Heart left ventricle (tissue), 16 donors: ENCODE data around the gene LINGO3. TPM values are rescaled to one million over a fixed set of nuclear protein-coding genes. Genes with fewer than 3 reads are reported as not detected.

Source experiments
- ATAC-seq, 4 donors: fragments of 200-7000 bp; cut with Tn5 transposase; one replicate each; pipeline ENCODE4 v1.9.1; 2020 to 2022; ENCODE audit warnings: moderate library complexity in 4 of 4, mild to moderate bottlenecking in 3 of 4, moderate number of reproducible peaks in 1 of 4
- DNase-seq, 5 donors: peaks; one replicate each; pipeline ENCODE4 v3.0.0-alpha.2; 2020
- H3K27ac ChIP-seq, 12 donors: fragments of 200-600 bp; sonication (generic) in 4 of 12; one replicate each; pipeline versions ENCODE4 v1.5.0 to v1.8.0; 2016 to 2022; ENCODE audit warnings: mild to moderate bottlenecking in 2 of 12
- H3K27me3 ChIP-seq, 9 donors: fragments of 200-600 bp; sonication (generic) in 2 of 9; one replicate each; pipeline versions ENCODE4 v1.5.1 to v1.8.0; 2016 to 2022; ENCODE audit warnings: mild to moderate bottlenecking in 3 of 9
- H3K36me3 ChIP-seq, 9 donors: fragments of 200-600 bp; sonication (generic) in 2 of 9; one replicate each; pipeline versions ENCODE4 v1.5.0 to v1.8.0; 2018 to 2022; ENCODE audit warnings: mild to moderate bottlenecking in 2 of 9
- H3K4me1 ChIP-seq, 12 donors: fragments of 200-600 bp; sonication (generic) in 4 of 12; one replicate each; pipeline versions ENCODE4 v1.5.0 to v1.8.0; 2016 to 2022; ENCODE audit warnings: mild to moderate bottlenecking in 3 of 12
- H3K4me3 ChIP-seq, 12 donors: fragments of 200-600 bp; sonication (generic) in 4 of 12; one replicate each; pipeline versions ENCODE4 v1.5.0 to v1.8.0; 2017 to 2022; ENCODE audit warnings: mild to moderate bottlenecking in 9 of 12, moderate library complexity in 4 of 12
- H3K9me3 ChIP-seq, 12 donors: fragments of 200-600 bp; sonication (generic) in 4 of 12; one replicate each; pipeline versions ENCODE4 v1.5.0 to v1.8.0; 2016 to 2022; ENCODE audit warnings: mild to moderate bottlenecking in 1 of 12
- CTCF ChIP-seq, 12 donors: fragments of 200-600 bp; sonication (generic) in 4 of 12; IDR thresholded peaks; one replicate each; pipeline versions ENCODE4 v1.5.0 to v1.8.0; 2018 to 2022; ENCODE audit warnings: antibody characterized with exemption in 12 of 12, mild to moderate bottlenecking in 5 of 12
- POLR2A ChIP-seq, 2 donors: fragments of 450-650 bp; IDR thresholded peaks; one replicate each; pipeline ENCODE4 v1.6.1; 2017; ENCODE audit warnings: antibody characterized with exemption in 2 of 2, mild to moderate bottlenecking in 2 of 2, moderate library complexity in 2 of 2
- WGBS, 4 donors: extraction: QIAGEN DNeasy Blood & Tissue Kit in 2 of 4; methylation state at CpG; one replicate each; pipeline versions ENCODE4 v1.1.5 to v1.1.7; 2013 to 2018; 5-methylcytosine and 5-hydroxymethylcytosine counted together
- intact Hi-C, 10 donors: fragments of 100-400 bp; cut with DNase I; formaldehyde crosslinking; loops; one replicate each; pipeline versions ENCODE4 v1.11.1 to v1.14.2; 2022
- polyA plus RNA-seq, 2 donors: library from polyadenylated mRNA; stranded (reverse); fragments of 200-250 nt; gene quantifications; one replicate each; pipeline ENCODE4 v1.2.3, GENCODE V29; 2013
- total RNA-seq, 9 donors: library from RNA; depleted of rRNA in 2 of 9; stranded (reverse); fragments of >200 nt in 2 of 9; fragmentation: NEBNext Ultra II Directional in 3 of 9; extraction: Animal tissue kit (Norgen Biotek cat#: 25700) in 3 of 9; gene quantifications; one replicate each; pipeline versions ENCODE4 v1.1.0 to v1.2.4, GENCODE V29; 2016 to 2023
- donor health status: ischemic (EF 13 %, LVEDD 7.1; RV severe dilation, severe dysfunction).
- donor health status: healthy with polysubstance abuse.
- donor health status: DM: no; HTN: yes; CAD: no.
- donor health status: DM: no; HTN: no; CAD: no.
- donor health status: ischemic (EF 25% LVEDD 6.9; RV normal size, moderate dysfunction).
- donor health status: ischemic (EF 25% LVEDD 5.7; RV mildly dilated, moderate dysfunction).
- donor health status: healthy.
- donor health status: DM: yes; HTN: yes; CAD: no.
- donor health status: ischemic (EF 35%, LVEDD 5.7; RV mildly dilated, moderate dysfunction).
- donor health status: nonischemic (EF 11% LVEDD 7.7; RV severe dilation, severe dysfunction).
- donor health status: DM: yes; HTN: yes; CAD: no.
- donor health status: PGD.
- donor health status: ischemic (EF 29% LVEDD 5.4; RV normal size, mild dysfunction).
- donor health status: nonischemic (EF 23%, LVEDD 6.1; RV moderate dilation, normal function).

LINGO3 gene
- total and polyA plus RNA-seq, 11 donors: 0.50 TPM; not detected in 10

- Histone ChIP-seq H3K27me3 (peaks cover 35 to 71% (median 48%) of the 10 kb centered on the region in 9 donors), H3K9me3 (no peaks in the 10 kb centered on the region), H3K4me1 (peaks cover 2 to 38% (median 21%) of the 10 kb centered on the region in 12 donors), H3K36me3 (no peaks in the 10 kb centered on the region), H3K4me3 (no peak overlapping the region), H3K27ac (no peak overlapping the region)
- 82 to 93% (median 87%) methylated on average over 14 to 17 of the region's 17 CpGs for WGBS, 4 donors
- TF ChIP-seq POLR2A (IDR thresholded peaks at IDR 0.05) (no peak), CTCF (IDR thresholded peaks at IDR 0.05) (no peak)
- intact Hi-C loops: loop anchor here in 1 of 10 donors (10.0 kb wide), 1 partner anchor 106 kb away; no protein-coding TSS in a partner anchor
- DNase-seq (no peak), ATAC-seq (no peak)
Measured at GRCh38 chr19:2288338-2288817, 19.6 kb downstream of the LINGO3 start.

GRCh38 chr19:2287585-2288337, 20.2 kb downstream of the LINGO3 start:
- Histone ChIP-seq H3K36me3 (no peaks in the 10 kb centered on the region), H3K27ac (no peak overlapping the region)
- intact Hi-C loops: loop anchor here in 1 of 10 donors (10.0 kb wide), 1 partner anchor 107 kb away; no protein-coding TSS in a partner anchor

GRCh38 chr19:2286402-2287140, 21.4 kb downstream of the LINGO3 start:
- no peak for ATAC-seq
- no peak for DNase-seq
- Histone ChIP-seq H3K36me3 (no peaks in the 10 kb centered on the region), H3K9me3 (no peaks in the 10 kb centered on the region), H3K4me1 (peaks cover 2 to 55% (median 30%) of the 10 kb centered on the region in 12 donors), H3K27me3 (peaks cover 23 to 64% (median 34%) of the 10 kb centered on the region in 9 donors), H3K4me3 (no peak overlapping the region), H3K27ac (no peak overlapping the region)
- intact Hi-C loops: loop anchor here in 1 of 10 donors (10.0 kb wide), 1 partner anchor 108 kb away; no protein-coding TSS in a partner anchor
- WGBS, 4 donors: 81 to 90% (median 82%) methylated on average over 18 to 20 of the region's 20 CpGs
- TF ChIP-seq CTCF (IDR thresholded peaks at IDR 0.05) (no peak), POLR2A (IDR thresholded peaks at IDR 0.05) (no peak)

More at GRCh38 chr19:2287585-2288337, 20.2 kb downstream of the LINGO3 start:
- H3K27me3 ChIP-seq: peaks cover 32 to 67% (median 43%) of the 10 kb centered on the region in 9 donors
- ATAC-seq: no peak
- TF ChIP-seq POLR2A (IDR thresholded peaks at IDR 0.05): no peak
- no peak for TF ChIP-seq CTCF (IDR thresholded peaks at IDR 0.05)
- DNase-seq: no peak
- 75 to 83% (median 76%) methylated on average over 7 to 13 of the region's 13 CpGs for WGBS, 4 donors
- H3K4me3 ChIP-seq: no peak overlapping the region
- H3K9me3 ChIP-seq: no peaks in the 10 kb centered on the region
- H3K4me1 ChIP-seq: peaks cover 2 to 43% (median 21%) of the 10 kb centered on the region in 12 donors
